ENCODE data around the gene MEGF6. TPM values are rescaled to one million over a fixed set of nuclear protein-coding genes. Genes with fewer than 3 reads are reported as not detected.

The MEGF6 gene
- polyA plus RNA-seq, 1 donor (not counting 4 experiments of a cell fraction or from before 2014, with no cell fraction given) = 0.24 TPM

DNA sequence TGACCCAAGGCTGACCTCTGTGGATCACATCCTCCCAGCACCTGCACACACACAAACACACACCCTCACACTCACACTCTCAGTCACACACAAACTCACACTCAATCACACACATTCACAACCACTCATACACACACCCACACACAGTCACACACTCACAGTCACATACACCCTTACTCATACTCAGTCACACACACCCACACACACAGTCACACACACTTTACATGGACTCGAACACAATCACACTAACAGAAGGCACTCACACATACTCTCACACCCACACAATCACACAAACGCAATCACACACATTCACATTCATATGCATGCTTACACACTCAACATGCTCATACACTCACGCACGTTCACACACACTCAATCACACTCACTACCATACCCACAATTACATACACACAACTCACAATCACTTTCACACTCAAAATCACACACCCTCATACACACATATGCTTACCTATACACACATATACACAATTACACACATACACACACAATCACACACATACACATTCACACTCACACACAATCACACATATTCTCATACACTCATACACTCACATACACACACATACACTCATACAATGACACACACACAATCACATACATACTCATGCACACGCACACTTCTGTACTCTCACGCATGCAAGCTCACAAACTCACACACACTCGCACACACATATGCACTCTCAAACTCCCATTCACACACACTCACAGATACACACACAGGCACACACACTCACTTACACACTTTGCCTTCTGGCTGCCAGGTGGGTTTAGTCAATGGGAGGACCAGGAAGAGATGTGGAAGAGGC is 6.1 kb downstream of the MEGF6 start:
- Histone ChIP-seq H2AFZ (ENCODE audit: control insufficient read depth, low read length) (no peak overlapping the region), H3K4me3 (ENCODE audit: control insufficient read depth in 2 of 3, extremely low read depth in 1 of 3, insufficient read depth in 2 of 3, low read depth in 1 of 3, low read length in 3 of 3) (no peak overlapping the region), H3K9me3 (ENCODE audit: control insufficient read depth, low read depth, low read length) (no peaks in the 10 kb centered on the region), H4K20me1 (ENCODE audit: control insufficient read depth, extremely low read depth, insufficient read depth, low read length) (no peaks in the 10 kb centered on the region), H3K4me1 (ENCODE audit: control insufficient read depth, extremely low read depth, insufficient read depth, low read length) (no peaks in the 10 kb centered on the region), H3K4me2 (ENCODE audit: control insufficient read depth, extremely low read depth, insufficient read depth, low read depth, low read length) (no peak overlapping the region), H3K27ac (ENCODE audit: control insufficient read depth, insufficient read depth, low read length) (no peak overlapping the region), H3K36me3 (ENCODE audit: control insufficient read depth in 2 of 2, extremely low read depth in 1 of 2, insufficient read depth in 2 of 2, low read length in 2 of 2) (no peaks in the 10 kb centered on the region), H3K9me1 (ENCODE audit: control insufficient read depth, extremely low read depth, insufficient read depth, low read length) (no peaks in the 10 kb centered on the region), H3K79me2 (ENCODE audit: control insufficient read depth, insufficient read depth, low read length) (no peaks in the 10 kb centered on the region), H3K27me3 (ENCODE audit: control insufficient read depth, extremely low read depth, insufficient read depth, low read length) (peaks cover 13% of the 10 kb centered on the region), H3K9ac (ENCODE audit: control insufficient read depth, extremely low read depth, insufficient read depth, low read length) (no peak overlapping the region)
- dilution Hi-C loops (cut with MboI; ENCODE audit: extremely low pct_ligation_motif_present, low sequenced_read_pairs) = no loop called here
- FAIRE-seq (no peak), DNase-seq (ENCODE audit: low read depth, low spot score) (no peak)
- TF ChIP-seq, protein P1, sequence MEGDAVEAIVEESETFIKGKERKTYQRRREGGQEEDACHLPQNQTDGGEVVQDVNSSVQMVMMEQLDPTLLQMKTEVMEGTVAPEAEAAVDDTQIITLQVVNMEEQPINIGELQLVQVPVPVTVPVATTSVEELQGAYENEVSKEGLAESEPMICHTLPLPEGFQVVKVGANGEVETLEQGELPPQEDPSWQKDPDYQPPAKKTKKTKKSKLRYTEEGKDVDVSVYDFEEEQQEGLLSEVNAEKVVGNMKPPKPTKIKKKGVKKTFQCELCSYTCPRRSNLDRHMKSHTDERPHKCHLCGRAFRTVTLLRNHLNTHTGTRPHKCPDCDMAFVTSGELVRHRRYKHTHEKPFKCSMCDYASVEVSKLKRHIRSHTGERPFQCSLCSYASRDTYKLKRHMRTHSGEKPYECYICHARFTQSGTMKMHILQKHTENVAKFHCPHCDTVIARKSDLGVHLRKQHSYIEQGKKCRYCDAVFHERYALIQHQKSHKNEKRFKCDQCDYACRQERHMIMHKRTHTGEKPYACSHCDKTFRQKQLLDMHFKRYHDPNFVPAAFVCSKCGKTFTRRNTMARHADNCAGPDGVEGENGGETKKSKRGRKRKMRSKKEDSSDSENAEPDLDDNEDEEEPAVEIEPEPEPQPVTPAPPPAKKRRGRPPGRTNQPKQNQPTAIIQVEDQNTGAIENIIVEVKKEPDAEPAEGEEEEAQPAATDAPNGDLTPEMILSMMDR (optimal IDR thresholded peaks at IDR 0.05 in 1 of 3, IDR thresholded peaks at IDR 0.05 in 1 of 3, conservative IDR thresholded peaks at IDR 0.05 in 1 of 3; ENCODE audit: extremely low read depth in 1 of 3, insufficient read depth in 2 of 3, low read length in 3 of 3) = no peak
- TF ChIP-seq EZH2 (IDR thresholded peaks at IDR 0.05; ENCODE audit: low read length) = no peak

DNA sequence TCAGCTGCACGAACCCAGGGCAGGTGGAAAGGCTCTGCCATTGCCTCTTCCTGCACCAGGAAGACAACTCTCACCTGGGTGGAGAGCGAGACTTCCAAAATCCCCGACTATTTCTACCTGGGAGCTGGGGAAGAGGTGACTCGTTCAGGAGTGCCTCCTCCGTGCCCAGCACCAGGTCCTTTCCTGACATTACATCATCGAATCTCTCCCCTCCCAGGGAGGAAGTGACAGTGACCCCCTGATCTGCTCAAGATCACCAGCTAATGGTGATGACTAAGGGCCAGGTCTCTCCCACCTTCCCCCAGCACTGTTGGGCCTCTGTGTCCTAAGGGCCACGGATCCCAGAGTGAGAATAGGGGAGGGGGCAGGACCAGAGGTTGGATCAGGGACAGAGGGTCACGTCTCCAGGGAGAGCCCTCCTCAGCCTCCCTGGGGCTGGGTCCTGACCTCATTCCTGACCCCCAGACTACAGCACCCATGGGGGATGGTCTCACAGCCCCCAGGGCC is 6.8 kb downstream of the MEGF6 start:
- Histone ChIP-seq H3K27me3 (ENCODE audit: control insufficient read depth, extremely low read depth, insufficient read depth, low read length) (peaks cover 6% of the 10 kb centered on the region), H4K20me1 (ENCODE audit: control insufficient read depth, extremely low read depth, insufficient read depth, low read length) (no peaks in the 10 kb centered on the region), H3K4me2 (ENCODE audit: control insufficient read depth, extremely low read depth, insufficient read depth, low read depth, low read length) (no peak overlapping the region), H3K79me2 (ENCODE audit: control insufficient read depth, insufficient read depth, low read length) (no peaks in the 10 kb centered on the region), H3K4me3 (ENCODE audit: control insufficient read depth in 2 of 3, extremely low read depth in 1 of 3, insufficient read depth in 2 of 3, low read depth in 1 of 3, low read length in 3 of 3) (no peak overlapping the region), H3K9ac (ENCODE audit: control insufficient read depth, extremely low read depth, insufficient read depth, low read length) (no peak overlapping the region), H3K4me1 (ENCODE audit: control insufficient read depth, extremely low read depth, insufficient read depth, low read length) (no peaks in the 10 kb centered on the region), H3K9me1 (ENCODE audit: control insufficient read depth, extremely low read depth, insufficient read depth, low read length) (no peaks in the 10 kb centered on the region), H3K36me3 (ENCODE audit: control insufficient read depth in 2 of 2, extremely low read depth in 1 of 2, insufficient read depth in 2 of 2, low read length in 2 of 2) (no peaks in the 10 kb centered on the region), H3K27ac (ENCODE audit: control insufficient read depth, insufficient read depth, low read length) (no peak overlapping the region), H2AFZ (ENCODE audit: control insufficient read depth, low read length) (no peak overlapping the region), H3K9me3 (ENCODE audit: control insufficient read depth, low read depth, low read length) (no peaks in the 10 kb centered on the region)
- FAIRE-seq = no peak
- no peak for TF ChIP-seq EZH2 (IDR thresholded peaks at IDR 0.05; ENCODE audit: low read length)
- TF ChIP-seq, protein P1 (optimal IDR thresholded peaks at IDR 0.05 in 1 of 3, IDR thresholded peaks at IDR 0.05 in 1 of 3, conservative IDR thresholded peaks at IDR 0.05 in 1 of 3; ENCODE audit: extremely low read depth in 1 of 3, insufficient read depth in 2 of 3, low read length in 3 of 3) = no peak
- dilution Hi-C loops (cut with MboI; ENCODE audit: extremely low pct_ligation_motif_present, low sequenced_read_pairs) = no loop called here
- DNase-seq (ENCODE audit: low read depth, low spot score) = no peak
